Suprapubic skin (tissue), 3 donors: ENCODE measurements around the gene ATRIP.

Experiments
- CTCF ChIP-seq, 2 donors: fragments of 200-600 bp in 1 of 2; fragments of 450-650 bp in 1 of 2; sonication (generic) in 1 of 2; IDR thresholded peaks; one replicate each; pipeline ENCODE4 v1.5.1; 2016 to 2019; ENCODE audit warnings: antibody characterized with exemption in 2 of 2, mild to moderate bottlenecking in 1 of 2, moderate library complexity in 1 of 2
- POLR2A ChIP-seq, 2 donors: fragments of 450-650 bp; IDR thresholded peaks; one replicate each; pipeline ENCODE4 v1.6.1; 2017; ENCODE audit warnings: antibody characterized with exemption in 2 of 2, mild to moderate bottlenecking in 2 of 2, moderate library complexity in 2 of 2

- TF ChIP-seq CTCF (IDR thresholded peaks at IDR 0.05) (no peak), POLR2A (IDR thresholded peaks at IDR 0.05) (no peak)
These were observed 18.2 kb downstream of the ATRIP start for GRCh38 chr3:48464713-48465221.
